GM12875 (cell line): ENCODE results near the gene AMBP.
A peak's percentile ranks its signal among the peaks of the same experiment; 100 is the strongest.

Experiments used
- H3K4me3 ChIP-seq: one replicate; pipeline ENCODE4 v1.5.1; 2011; ENCODE audit warnings: low read depth, low read length, control low read depth
- CTCF ChIP-seq: IDR thresholded peaks from 2 replicates; pipeline ENCODE4 v1.5.1; 2011; ENCODE audit warnings: low read depth, mild to moderate bottlenecking, control low read depth, inconsistent platforms, low read length, moderate library complexity, borderline replicate concordance; ENCODE audit not compliant: insufficient read depth

Gene AMBP

GRCh38 chr9:114033397-114034103 is 44.5 kb downstream of the AMBP start:
- TF ChIP-seq CTCF, result peak; percentile 43; the same call in 1 of the 2 replicates
- no peak overlapping the region for H3K4me3 ChIP-seq

- no peak overlapping the region for H3K4me3 ChIP-seq
- no peak for TF ChIP-seq CTCF
These were observed 45.9 kb downstream of the AMBP start for GRCh38 chr9:114031948-114032840.

GRCh38 chr9:114031037-114031630 is 47.0 kb downstream of the AMBP start:
- no peak for TF ChIP-seq CTCF
- H3K4me3 ChIP-seq, result no peak overlapping the region

GRCh38 chr9:114030364-114030763 is 47.7 kb downstream of the AMBP start:
- no peak overlapping the region for H3K4me3 ChIP-seq
- no peak for TF ChIP-seq CTCF

- no peak for TF ChIP-seq CTCF
- no peak overlapping the region for H3K4me3 ChIP-seq
These were observed 48.6 kb downstream of the AMBP start for GRCh38 chr9:114029311-114030170.

GRCh38 chr9:114028646-114029045 is 49.5 kb downstream of the AMBP start:
- H3K4me3 ChIP-seq, result no peak overlapping the region
- no peak for TF ChIP-seq CTCF
